ENCODE results near the gene HBP1. TPM values are rescaled to one million over a fixed set of nuclear protein-coding genes. Genes with fewer than 3 reads are reported as not detected.
"Not testable (repeated sequence)": the region's sequence is repeated elsewhere in the genome, so short reads cannot be mapped to it uniquely, and the experiment has no call there.

Gene HBP1
- 94.2 and 102 TPM in 2 replicates for total RNA-seq (2014; rRNA removed; shearing (Covaris generic))

- DNase-seq (ENCODE audit: low read depth): peak; percentile 100
These were observed at the start of gene HBP1 for GRCh38 chr7:107168233-107169119. HBP1 (plus strand) TSS chr7:107169003; CDS start chr7:107179894, 10,891 bp downstream.

GRCh38 chr7:107119376-107120105, 49.3 kb upstream of the HBP1 start:
- DNase-seq (ENCODE audit: low read depth): no peak

GRCh38 chr7:107122486-107122911, 46.3 kb upstream of the HBP1 start:
- DNase-seq (ENCODE audit: low read depth): no peak

DNA sequence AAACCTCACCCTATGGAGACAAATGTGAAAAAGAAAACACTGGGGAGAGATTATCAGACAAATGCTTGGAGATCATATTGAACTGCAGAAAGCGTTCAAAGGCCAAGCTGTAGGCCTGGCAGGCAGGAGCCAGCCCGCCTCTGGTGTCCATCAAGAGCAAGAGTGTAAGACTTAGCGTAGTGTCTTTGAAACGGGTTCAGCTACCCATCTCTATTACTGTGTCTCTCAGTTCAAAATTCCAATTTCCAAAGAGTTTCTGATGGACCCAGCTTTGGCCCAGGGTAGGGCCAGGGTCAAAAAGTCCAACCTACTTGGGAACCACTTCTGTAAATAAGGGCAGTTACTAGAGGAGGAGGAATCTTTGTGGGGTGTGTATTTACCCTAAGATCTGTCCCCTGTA, 45.4 kb upstream of the HBP1 start:
- no peak for DNase-seq (ENCODE audit: low read depth)

DNA sequence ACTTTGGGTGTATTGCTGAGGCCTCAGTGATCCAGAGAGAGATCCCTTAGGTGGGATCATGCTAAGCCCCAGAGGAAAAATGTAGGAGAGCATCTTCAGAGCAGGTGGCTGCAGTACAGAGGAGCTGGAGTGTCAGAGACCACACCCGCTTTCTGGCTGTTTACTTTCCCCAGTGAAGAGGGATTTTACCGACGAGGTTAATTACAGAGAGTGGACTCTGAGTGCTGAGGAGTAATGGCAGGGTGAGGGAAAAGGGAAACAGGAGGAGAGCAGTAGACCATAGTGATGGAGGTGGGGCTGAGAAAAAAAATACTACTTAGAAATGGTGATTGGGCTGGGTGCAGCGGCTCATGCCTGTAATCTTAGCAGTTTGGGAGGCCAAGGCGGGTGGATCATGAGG, 43.3 kb upstream of the HBP1 start:
- DNase-seq (ENCODE audit: low read depth): no peak

DNA sequence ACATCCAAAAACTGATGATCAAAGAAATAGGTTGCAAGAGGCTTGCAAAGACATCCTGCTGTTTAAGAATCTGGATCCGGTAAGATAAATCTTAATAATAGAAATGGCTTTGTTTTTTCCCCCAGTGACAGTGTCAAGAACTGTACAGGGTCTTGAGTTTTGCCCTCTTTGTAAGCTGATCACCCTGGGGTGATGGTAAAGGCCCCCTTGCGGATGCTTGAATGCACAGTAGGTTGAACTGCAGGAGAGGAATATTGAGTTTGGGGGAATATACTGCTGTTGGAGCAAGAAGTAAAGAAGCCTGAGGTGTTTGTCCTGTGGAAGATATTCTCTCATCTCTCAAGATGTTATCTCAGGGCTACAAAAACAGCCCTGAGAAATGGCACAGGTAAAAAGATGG, 40.6 kb upstream of the HBP1 start:
- DNase-seq (ENCODE audit: low read depth): no peak

DNA sequence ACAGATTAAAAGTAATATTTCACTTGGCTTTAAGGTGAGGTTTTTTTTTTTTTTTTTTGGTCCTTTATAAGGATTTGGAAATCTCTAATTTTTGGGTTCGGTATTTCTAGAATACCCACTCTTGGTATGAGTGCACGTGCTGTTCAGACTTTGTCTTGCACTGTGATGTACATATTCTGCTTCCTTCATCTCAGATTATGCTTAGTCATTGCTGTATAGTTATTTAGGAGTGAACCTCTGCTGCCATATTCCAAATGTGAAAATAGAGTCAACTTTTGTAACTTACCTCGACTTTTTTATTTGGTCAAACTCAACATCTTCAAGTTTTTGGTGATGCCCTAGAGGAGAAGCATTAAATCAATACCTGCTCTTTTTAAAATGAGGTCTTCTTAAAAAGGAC, 40.1 kb upstream of the HBP1 start:
- no peak for DNase-seq (ENCODE audit: low read depth)

DNA sequence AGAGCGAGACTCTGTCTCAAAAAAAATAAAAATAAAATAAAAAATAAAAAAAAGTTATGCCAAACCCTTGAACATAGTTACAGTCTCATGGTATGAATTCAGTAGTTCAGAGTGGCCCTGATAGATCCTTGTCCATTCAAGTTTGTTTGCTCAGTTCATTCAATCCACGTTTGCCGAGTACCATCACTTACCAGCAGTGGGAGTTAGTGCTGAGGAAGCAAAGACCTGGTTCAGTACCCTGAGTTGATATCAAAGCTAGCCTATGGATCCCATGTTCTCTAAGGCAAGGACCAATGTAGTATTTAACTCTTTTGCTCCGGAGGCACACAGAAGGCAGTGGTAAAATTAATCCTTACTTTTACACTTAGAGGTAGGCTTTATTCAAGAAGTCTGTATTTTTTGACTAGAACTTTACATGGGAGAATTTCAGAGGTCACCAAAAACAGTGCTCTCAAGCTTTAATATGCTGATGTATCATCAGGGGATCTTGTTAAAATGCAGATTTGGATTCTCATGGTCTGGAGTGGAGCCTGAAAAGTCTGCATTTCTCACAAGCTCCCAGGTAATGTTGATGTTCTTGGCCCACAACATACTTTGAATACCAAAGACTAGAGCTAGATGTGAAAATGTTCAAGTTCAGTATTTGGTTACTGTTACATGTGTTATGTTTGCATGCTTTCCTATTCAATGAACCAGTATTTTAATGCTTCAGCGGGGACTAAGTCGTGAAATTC, 38.1 kb upstream of the HBP1 start:
- no peak for DNase-seq (ENCODE audit: low read depth)

DNA sequence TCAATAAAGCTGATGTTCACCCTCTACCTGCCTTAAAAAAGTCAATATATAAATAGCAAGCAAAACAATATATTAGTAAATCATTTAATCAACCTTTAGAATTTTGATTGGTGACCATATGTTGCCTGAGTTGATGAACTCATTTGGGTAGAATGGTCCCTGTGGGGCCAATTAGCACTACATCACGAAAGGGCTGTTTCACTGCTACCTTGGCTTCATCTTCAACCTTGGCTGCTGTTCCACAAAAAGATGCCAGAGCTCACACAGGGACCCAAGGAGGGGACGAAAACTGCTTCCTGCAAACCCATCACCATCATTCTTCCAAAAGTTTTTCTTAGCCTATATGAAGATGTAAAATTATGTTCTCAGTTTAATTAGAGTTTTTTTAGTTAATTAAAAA, 35.4 kb upstream of the HBP1 start:
- no peak for DNase-seq (ENCODE audit: low read depth)

DNA sequence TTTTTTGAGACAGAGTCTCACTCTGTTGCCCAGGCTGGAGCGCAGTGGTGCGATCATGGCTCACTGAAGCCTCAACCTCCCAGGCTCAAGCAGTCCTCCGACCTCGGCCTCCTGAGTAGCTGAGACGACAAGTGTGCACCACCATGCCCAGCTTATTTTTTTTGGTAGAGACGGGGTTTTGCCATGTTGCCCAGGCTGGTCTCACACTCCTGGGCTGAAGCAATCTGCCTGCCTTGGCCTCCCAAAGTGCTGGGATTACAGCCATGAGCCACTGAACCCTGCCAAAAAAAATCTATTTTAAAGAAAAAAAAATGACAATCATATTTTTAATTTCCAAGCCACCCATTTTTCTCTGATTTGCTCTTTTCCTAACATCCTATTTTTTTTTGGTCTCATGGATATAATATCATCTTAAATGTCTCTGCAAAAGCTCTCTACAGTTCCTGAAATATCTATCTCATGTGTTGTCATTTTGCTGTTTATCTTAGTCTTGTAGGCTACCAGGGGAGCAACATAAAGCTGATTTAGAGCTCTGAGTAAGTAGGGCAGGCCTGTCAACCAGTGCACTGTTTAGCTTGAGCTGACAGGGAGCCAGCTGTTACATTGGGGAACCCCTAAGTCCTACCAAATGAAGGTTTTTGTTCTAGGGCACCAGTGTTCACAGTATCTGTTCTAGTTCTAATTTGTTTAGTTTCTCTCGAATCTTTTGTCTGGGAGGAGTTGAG, 29.9 kb upstream of the HBP1 start:
- DNase-seq (ENCODE audit: low read depth): no peak

GRCh38 chr7:107143875-107144274, 24.9 kb upstream of the HBP1 start:
- DNase-seq (ENCODE audit: low read depth): not testable (repeated sequence)

- no peak for DNase-seq (ENCODE audit: low read depth)
These were observed 23.6 kb upstream of the HBP1 start for GRCh38 chr7:107145067-107145838.

GRCh38 chr7:107147464-107148393, 21.1 kb upstream of the HBP1 start:
- peak; percentile 43 for DNase-seq (ENCODE audit: low read depth)

GRCh38 chr7:107148721-107149120, 20.1 kb upstream of the HBP1 start:
- no peak for DNase-seq (ENCODE audit: low read depth)

GRCh38 chr7:107149863-107150262, 18.9 kb upstream of the HBP1 start:
- no peak for DNase-seq (ENCODE audit: low read depth)

GRCh38 chr7:107150375-107151073, 18.3 kb upstream of the HBP1 start:
- DNase-seq (ENCODE audit: low read depth): peak; percentile 60

GRCh38 chr7:107151538-107151937, 17.3 kb upstream of the HBP1 start:
- DNase-seq (ENCODE audit: low read depth): no peak

GRCh38 chr7:107152011-107152410, 16.8 kb upstream of the HBP1 start:
- peak; percentile 56 for DNase-seq (ENCODE audit: low read depth)

DNA sequence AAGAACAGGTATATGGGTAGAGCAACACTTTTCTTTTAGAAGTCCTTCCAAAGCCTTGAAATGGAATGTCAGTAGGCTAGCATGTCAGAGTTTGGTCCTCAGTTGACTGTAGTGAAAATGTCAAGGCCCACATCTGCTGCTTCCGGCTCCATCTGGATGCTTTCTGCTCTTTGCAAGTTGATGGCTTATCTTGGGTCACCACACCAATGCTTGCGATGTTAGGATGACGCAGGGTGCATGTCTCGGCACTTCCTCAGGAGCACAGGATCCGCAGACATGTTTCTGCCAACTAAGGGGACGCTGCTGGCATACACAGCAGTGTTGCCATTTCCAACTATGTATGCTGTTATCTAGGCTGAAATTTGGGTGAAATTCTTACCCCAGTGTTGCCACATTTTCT, 14.0 kb upstream of the HBP1 start:
- DNase-seq (ENCODE audit: low read depth): no peak

All from RPMI7951 (cell line).